H1 (cell line): ENCODE measurements around the gene ELP1.
"Not testable (repeated sequence)": the region's sequence is repeated elsewhere in the genome, so short reads cannot be mapped to it uniquely, and the experiment has no call there.

ENCODE experiments used
- CHD2 ChIP-seq: IDR thresholded peaks from 2 replicates; pipeline ENCODE4 v1.6.1; 2012; ENCODE audit warnings: low read length, improper control_type of control experiment
- CTCF ChIP-seq, 3 experiments: IDR thresholded peaks; 1 replicate in 2 of 3; 2 replicates in 1 of 3; pipeline versions ENCODE4 v1.5.1 to v1.6.1; 2011; ENCODE audit warnings: low read length in 3 of 3, mild to moderate bottlenecking in 3 of 3, inconsistent platforms in 2 of 3, low read depth in 1 of 3, moderate library complexity in 1 of 3; ENCODE audit not compliant: insufficient read depth in 1 of 3; ENCODE audit errors: control extremely low read depth in 1 of 3
- RAD21 ChIP-seq, 2 experiments: IDR thresholded peaks in 1 of 2; conservative IDR thresholded peaks in 1 of 2; 2 replicates each; pipeline ENCODE4 v1.6.1; 2011; ENCODE audit warnings: low read depth in 2 of 2, low read length in 2 of 2, improper control_type of control experiment in 1 of 2, inconsistent platforms in 1 of 2, mild to moderate bottlenecking in 1 of 2, moderate library complexity in 1 of 2

- not testable (repeated sequence) for TF ChIP-seq RAD21 (IDR thresholded peaks at IDR 0.05 in 1 of 2, conservative IDR thresholded peaks at IDR 0.05 in 1 of 2; ENCODE audit: low read depth in 2 of 2, low read length in 2 of 2); CTCF (IDR thresholded peaks at IDR 0.05; ENCODE audit: control extremely low read depth in 1 of 3, insufficient read depth in 1 of 3, low read depth in 1 of 3, low read length in 3 of 3); CHD2
Measured at GRCh38 chr9:108886594-108887271, 47.2 kb downstream of the ELP1 start.
